Spleen (tissue), 7 donors: ENCODE data around the gene CAMK1D.

Experiments used
- CTCF ChIP-seq, 11 experiments: fragments of 200-600 bp in 7 of 11; fragments of 450-650 bp in 4 of 11; sonication (generic) in 4 of 11; IDR thresholded peaks in 8 of 11; conservative IDR thresholded peaks in 3 of 11; 1 replicate in 7 of 11; 2 replicates in 4 of 11; pipeline versions ENCODE4 v1.4.0 to v1.8.0; 2016 to 2021; ENCODE audit warnings: antibody characterized with exemption in 11 of 11, inconsistent platforms in 4 of 11, mild to moderate bottlenecking in 1 of 11
- POLR2A ChIP-seq, 3 donors: fragments of 450-650 bp; IDR thresholded peaks; one replicate each; pipeline ENCODE4 v1.5.1; 2017; ENCODE audit warnings: antibody characterized with exemption in 3 of 3, mild to moderate bottlenecking in 1 of 3
- POLR2AphosphoS5 ChIP-seq, 3 donors: sonication (generic); formaldehyde crosslinking; IDR thresholded peaks; one replicate each; pipeline ENCODE4 v1.5.1; 2017; ENCODE audit warnings: antibody characterized with exemption in 3 of 3
- donor health status: DM: no; HTN: no; CAD: no; lungs with moderate emphysema.
- donor health status: DM: no; HTN: no; CAD: no.
- donor health status: DM: no; HTN: no; CAD: no.

- TF ChIP-seq CTCF (IDR thresholded peaks at IDR 0.05 in 8 of 11, conservative IDR thresholded peaks at IDR 0.05 in 3 of 11): no peak
- TF ChIP-seq POLR2A (IDR thresholded peaks at IDR 0.05): no peak
- no peak for TF ChIP-seq POLR2AphosphoS5 (IDR thresholded peaks at IDR 0.05)
These were observed 48.0 kb downstream of the CAMK1D start for GRCh38 chr10:12397147-12397896.
